ENCODE data around the gene IAH1. TPM values are rescaled to one million over a fixed set of nuclear protein-coding genes. Genes with fewer than 3 reads are reported as not detected.
A peak's percentile ranks its signal among the peaks of the same experiment; 100 is the strongest.

IAH1 gene
- total RNA-seq, 4 donors from 2014 or later, result 11.5 to 35.7 (median 27.7) TPM

- intact Hi-C loops (cut with DNase I; ENCODE audit: low total_unique reads), result no loop called here
- no peak for TF ChIP-seq CTCF (IDR thresholded peaks at IDR 0.05)
- TF ChIP-seq POLR2A (IDR thresholded peaks at IDR 0.05), result no peak
- no peak overlapping the region for H3K4me3 ChIP-seq (ENCODE audit: low read depth, poor library complexity, severe bottlenecking)
- 91 to 97% methylated on average over 7 of the region's 7 CpGs for WGBS, 2 donors
- DNase-seq (ENCODE audit: low spot score in 2 of 2), result peak in 1 of 2 donors; percentile 17
Measured at GRCh38 chr2:9465170-9465569, 9.2 kb upstream of the IAH1 start.

GRCh38 chr2:9466147-9466683 is 8.1 kb upstream of the IAH1 start:
- no peak overlapping the region for H3K4me3 ChIP-seq (ENCODE audit: low read depth, poor library complexity, severe bottlenecking)
- WGBS, 2 donors, result 91 to 94% methylated on average over 46 of the region's 46 CpGs
- intact Hi-C loops (cut with DNase I; ENCODE audit: low total_unique reads), result no loop called here
- TF ChIP-seq CTCF (IDR thresholded peaks at IDR 0.05) (no peak), POLR2A (IDR thresholded peaks at IDR 0.05) (no peak)
- no peak for DNase-seq (ENCODE audit: low spot score in 2 of 2)

- intact Hi-C loops (cut with DNase I; ENCODE audit: low total_unique reads), result no loop called here
- DNase-seq (ENCODE audit: low spot score in 2 of 2), result no peak
- no peak for TF ChIP-seq CTCF (IDR thresholded peaks at IDR 0.05)
- TF ChIP-seq POLR2A (IDR thresholded peaks at IDR 0.05), result no peak
- H3K4me3 ChIP-seq (ENCODE audit: low read depth, poor library complexity, severe bottlenecking), result no peak overlapping the region
- 87 to 89% methylated on average over 10 of the region's 10 CpGs for WGBS, 2 donors
Measured at GRCh38 chr2:9467687-9468086, 6.7 kb upstream of the IAH1 start.

- 87 to 91% methylated on average over 5 of the region's 5 CpGs for WGBS, 2 donors
- no peak overlapping the region for H3K4me3 ChIP-seq (ENCODE audit: low read depth, poor library complexity, severe bottlenecking)
- intact Hi-C loops (cut with DNase I; ENCODE audit: low total_unique reads), result no loop called here
- no peak for TF ChIP-seq CTCF (IDR thresholded peaks at IDR 0.05)
- no peak for TF ChIP-seq POLR2A (IDR thresholded peaks at IDR 0.05)
- no peak for DNase-seq (ENCODE audit: low spot score in 2 of 2)
Measured at GRCh38 chr2:9471206-9471605, 3.1 kb upstream of the IAH1 start.

GRCh38 chr2:9472511-9472910 is 1.8 kb upstream of the IAH1 start:
- no peak overlapping the region for H3K4me3 ChIP-seq (ENCODE audit: low read depth, poor library complexity, severe bottlenecking)
- intact Hi-C loops (cut with DNase I; ENCODE audit: low total_unique reads), result no loop called here
- no peak for DNase-seq (ENCODE audit: low spot score in 2 of 2)
- 94 to 97% methylated on average over 9 of the region's 9 CpGs for WGBS, 2 donors
- TF ChIP-seq CTCF (IDR thresholded peaks at IDR 0.05), result no peak
- no peak for TF ChIP-seq POLR2A (IDR thresholded peaks at IDR 0.05)

GRCh38 chr2:9473308-9473984 is 905 bp upstream of the IAH1 start:
- intact Hi-C loops (cut with DNase I; ENCODE audit: low total_unique reads), result no loop called here
- peak overlapping the region; percentile 66 for H3K4me3 ChIP-seq (ENCODE audit: low read depth, poor library complexity, severe bottlenecking)
- 42 to 46% methylated on average over 24 of the region's 24 CpGs for WGBS, 2 donors
- no peak for DNase-seq (ENCODE audit: low spot score in 2 of 2)
- TF ChIP-seq CTCF (IDR thresholded peaks at IDR 0.05), result no peak
- TF ChIP-seq POLR2A (IDR thresholded peaks at IDR 0.05), result no peak
